Suppressor macrophage (primary cell): Measurements from ENCODE around the gene MMD2.
"Not testable (repeated sequence)": the region's sequence is repeated elsewhere in the genome, so short reads cannot be mapped to it uniquely, and the experiment has no call there.

Source experiments
- DNase-seq, 4 experiments: peaks; one replicate each; pipeline ENCODE4 v3.0.0-alpha.2; 2020 to 2022

MMD2 gene

DNA sequence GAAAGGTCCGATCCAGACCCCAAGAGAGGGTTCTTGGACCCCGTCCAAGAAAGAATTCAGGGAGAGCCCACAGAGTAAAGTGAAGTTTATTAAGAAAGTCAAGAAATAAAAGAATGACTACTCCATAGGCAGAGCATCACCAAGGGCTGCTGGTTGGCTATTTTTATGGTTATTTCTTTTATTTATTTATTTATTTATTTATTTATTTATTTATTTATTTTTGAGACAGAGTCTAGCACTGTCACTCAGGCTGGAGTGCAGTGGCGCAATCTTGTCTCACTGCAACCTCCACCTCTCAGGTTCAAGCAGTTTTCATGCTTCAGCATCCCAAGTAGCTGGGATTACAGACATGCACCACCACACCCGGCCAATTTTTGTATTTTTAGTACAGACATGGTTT lies 65.8 kb downstream of the MMD2 start:
- DNase-seq = not testable (repeated sequence)

DNA sequence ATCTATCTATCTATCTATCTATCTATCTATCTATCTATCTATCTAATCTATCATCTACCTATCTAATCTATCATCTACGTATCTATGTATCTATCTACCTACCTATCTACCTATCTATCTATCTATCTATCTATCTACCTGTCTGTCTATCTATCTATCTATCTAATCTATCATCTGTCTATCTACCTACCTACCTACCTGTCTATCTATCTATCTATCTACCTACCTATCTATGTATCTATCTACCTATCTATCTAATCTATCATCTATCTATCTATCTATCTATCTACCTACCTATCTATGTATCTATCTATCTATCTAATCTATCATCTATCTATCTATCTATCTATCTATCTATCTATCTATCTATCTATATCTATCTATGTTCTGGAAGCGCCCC lies 67.5 kb downstream of the MMD2 start:
- DNase-seq = not testable (repeated sequence)

DNA sequence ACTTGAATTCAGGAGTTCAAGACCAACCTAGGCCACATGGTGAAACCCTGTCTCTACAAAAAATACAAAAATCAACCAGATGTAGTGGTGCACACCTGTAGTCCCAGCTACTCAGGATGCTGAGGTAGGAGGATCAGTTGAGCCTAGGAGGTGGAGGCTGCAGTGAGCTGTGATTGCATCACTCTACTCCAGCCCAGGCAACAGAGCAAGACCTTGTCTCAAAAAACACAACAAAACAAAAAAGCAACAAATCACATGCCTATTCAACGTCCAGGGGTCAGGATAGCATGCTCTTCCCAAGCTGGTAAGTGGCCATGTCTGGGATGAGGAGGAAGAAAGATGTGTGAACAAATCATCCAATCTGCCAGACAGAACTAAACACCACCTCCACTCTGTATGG lies 69.3 kb downstream of the MMD2 start:
- no peak for DNase-seq

DNA sequence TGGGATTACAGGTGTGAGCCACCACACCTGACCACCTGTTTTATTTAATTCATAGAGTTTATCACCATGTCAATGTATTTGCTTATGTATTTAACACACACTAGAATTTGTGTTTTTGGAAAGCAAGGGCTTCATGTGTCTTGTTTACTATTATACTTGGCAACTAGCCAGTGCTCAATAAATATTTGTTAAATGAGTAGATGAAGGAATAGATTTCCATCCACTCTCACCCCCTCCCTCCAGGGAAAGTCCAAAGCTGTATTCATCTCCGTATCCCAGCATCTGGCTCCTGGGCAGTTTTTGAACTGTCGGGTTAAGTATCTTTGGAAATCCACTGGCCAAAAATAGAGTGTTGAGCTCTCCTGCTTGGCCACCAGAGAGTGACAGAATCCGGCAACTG lies 70.8 kb downstream of the MMD2 start:
- DNase-seq = no peak

DNA sequence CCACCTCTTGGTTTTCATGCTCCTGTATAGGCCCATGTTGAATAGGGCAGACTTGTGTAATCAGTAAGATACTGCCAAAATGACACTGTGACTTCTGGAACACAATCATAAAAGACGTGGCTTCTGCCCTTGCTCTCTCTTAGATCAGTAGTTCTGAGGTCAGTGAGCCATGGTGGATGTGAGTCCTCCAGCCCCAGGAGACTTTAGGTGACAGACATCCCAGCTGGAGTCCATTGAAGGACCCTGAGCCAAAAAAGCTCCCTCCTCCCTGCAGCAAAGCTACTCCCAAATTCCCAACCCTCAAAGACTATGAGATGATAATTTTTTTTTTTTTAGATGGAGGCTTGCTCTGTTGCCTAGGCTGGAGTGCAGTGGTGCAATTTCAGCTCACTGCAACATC lies 72.3 kb downstream of the MMD2 start:
- DNase-seq = no peak

DNA sequence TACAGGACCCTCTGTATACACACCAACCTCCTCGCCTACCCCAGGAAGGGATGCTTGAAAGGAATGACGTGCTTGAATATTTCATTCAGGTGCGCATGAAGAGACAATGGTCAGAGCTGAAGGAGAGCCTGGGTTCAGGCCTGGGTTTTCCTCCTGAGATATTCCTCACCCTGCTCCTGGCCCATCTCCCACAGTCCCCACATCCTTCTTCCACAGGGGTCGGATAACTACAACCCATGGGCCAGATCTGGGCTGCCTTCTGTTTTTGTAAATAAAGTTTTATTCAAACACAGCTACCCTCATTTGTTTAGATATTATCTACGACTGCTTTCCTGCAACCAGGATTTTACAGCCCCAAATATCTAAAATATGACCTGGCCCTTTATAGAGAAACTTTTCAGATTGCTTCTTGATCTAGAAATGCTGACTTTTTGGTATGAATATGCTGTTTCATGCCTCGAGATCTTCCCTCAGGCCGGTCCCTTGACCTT lies 73.6 kb downstream of the MMD2 start:
- no peak for DNase-seq

DNA sequence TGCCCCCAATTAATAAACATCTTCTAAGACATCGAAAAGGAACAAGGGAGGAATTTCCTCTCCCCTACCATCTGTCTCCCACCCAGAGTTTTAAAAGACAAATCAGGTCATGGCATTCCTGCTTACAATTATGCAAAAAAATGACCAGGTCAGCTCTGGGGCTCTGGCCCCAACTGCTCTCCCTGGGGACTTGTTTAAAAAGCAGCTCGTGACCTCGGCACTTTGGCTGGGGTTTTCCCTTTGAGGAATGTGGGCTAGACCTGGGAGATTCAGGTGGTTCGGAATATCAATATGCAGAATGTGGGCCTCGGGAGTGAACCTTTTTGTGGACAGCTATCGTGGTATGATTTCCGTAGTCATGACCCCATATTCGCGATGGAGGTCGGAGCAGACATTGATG lies 74.8 kb downstream of the MMD2 start:
- DNase-seq = no peak

DNA sequence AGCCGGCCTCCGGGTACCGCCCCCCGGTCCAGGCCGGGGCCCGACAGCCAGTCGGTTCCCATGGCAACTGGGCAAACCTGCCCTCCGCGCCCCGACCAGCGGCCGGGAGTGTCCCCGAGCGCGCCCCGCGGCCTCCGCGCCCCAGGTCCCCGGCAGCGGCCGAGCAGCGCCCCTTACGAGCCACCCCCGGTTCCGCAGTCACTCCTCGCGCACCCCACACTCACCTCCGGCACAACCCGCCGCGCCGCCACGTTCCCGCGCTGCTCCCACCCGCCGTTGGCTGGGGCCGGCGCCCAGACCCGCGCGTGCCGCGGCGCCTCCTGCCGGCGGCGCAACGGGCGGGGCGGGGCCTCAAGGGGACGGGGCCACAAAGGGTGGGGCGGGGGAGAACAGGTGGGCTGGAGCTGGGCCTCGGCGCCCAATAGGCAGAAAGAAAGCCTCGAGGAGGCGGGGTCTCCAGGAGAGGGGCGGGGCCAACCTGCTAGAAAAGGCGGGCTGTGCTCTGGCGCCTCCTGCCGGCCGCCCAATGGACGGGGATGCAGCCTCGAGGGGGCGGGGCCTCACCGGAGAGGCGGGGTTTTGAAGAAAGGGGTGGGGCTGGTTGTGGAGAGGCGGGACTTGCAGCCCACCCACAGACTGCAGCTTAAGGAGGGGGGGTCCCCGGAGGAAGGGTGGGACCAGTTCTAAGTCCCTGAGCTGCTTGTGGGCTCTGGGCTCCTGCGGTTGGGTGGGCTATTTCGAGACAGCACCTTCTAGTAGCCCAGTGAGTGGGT lies 75.4 kb downstream of the MMD2 start, which contains the start of gene RADIL:
TSS of gene RADIL (minus strand) at position 345 of the 773 bp plus-strand sequence. CDS start 5,577 bp downstream, outside the sequence.
- DNase-seq = peak; percentile 80 to 89 (median 82)

DNA sequence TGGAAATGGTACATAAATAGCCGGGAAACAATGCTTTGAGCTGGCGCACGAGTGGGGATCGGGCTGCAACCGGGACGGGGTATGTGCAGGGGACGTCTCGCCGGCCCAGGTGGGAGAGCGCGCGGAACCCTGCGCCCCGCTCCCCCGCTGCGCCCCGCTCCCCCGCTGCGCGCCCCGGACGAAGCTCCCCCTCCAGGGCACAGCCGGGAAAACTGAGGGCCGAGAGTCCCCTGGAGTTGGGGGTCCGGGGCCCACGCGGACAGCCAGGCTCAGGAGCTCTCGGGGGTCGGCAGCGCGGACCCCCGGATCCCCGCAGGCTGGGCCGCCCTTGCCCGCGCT lies 76.0 kb downstream of the MMD2 start:
- DNase-seq = no peak

DNA sequence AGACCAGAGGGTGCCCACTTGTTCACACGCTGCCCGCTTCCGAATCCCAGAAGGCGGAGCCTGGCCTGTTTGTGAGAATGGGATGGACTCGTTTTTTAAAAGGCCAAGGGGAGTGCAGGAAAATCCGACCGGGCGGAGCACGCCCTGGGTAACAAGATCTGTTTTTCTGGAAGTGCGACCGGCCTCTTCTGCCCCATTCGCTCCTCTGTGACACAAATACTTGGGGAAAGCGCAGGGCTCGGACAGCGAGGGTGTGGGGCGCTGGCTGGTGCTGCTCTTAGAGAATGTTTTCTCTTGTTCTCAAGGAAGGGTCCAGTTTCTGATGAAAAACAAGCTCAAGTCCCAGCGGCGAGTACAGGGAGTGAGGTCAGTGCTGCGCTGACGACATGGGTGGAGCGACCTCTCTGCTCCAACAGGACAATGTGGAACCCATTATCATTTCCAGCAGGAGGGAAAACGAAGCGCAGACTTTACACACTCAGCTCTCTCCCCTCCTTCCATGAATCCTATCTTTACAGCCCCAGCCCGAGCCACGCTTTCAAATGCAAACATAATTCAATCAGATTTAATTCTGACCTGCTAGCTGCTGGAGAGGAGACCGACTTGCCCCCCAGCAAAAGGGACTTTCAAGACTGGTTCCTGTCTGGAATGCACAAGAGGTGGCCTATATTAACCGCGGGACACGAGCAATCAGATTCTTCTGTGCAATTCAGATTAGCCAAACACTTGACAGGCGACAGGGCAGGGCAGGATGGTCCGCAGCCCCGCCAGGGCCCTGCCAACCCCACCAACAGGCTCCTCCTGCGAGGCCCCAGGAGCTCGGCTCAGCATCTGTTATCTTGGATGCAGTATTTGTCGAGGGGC lies 76.6 kb downstream of the MMD2 start:
- peak in 2 of 4 experiments; percentile 5 to 8 for DNase-seq

DNA sequence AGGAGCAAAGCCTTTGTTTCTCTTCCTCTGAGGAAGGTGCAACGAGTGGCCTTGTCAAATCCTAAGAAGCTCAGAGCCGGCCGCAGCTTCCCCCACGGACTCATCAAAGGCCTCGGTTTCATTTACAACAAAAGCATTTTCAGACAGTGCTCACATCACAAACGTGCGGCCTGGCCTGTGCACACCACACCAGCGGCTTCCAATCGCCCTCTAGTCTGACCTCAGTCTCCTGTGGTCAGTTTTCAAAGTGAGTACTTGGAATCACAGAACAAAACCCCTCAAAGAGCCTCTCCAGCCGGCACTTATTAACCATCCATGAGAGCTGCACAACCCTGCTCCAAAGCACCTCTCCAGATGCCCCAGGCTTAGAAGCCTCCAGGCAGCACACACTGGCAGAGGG lies 78.8 kb downstream of the MMD2 start:
- DNase-seq = no peak

DNA sequence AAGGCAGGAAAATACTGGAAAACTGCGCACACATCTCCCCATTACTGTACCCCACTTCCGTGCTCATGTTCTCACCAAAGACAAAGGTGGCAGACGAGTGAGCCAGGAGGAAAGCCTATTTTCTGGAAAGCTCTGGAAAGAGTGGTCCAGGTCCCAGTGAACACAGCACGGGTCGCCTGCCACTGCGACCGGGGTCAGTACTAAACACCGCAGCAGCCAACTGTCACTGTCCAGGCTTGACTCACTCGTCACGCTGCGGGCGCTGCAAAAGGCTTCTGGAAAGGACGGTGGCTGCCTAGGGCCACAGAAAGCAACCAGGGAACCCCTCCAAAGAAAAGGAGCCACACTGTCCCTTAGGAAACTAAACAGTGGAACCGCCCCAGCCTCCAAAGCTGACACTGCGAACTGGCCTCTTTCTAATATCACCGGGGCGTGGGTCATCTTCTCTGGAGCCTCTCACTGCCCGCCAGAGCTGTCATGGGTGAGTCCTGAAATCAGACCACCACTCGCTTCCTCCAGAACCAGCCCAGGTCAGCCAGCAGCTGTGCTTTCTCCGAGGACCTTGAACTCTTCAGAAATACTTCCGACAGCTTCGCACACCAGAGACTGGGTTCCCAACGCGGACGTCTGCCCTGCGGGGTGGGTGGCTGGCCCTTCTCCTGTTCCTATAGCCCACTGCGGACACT lies 79.4 kb downstream of the MMD2 start:
- DNase-seq = no peak

DNA sequence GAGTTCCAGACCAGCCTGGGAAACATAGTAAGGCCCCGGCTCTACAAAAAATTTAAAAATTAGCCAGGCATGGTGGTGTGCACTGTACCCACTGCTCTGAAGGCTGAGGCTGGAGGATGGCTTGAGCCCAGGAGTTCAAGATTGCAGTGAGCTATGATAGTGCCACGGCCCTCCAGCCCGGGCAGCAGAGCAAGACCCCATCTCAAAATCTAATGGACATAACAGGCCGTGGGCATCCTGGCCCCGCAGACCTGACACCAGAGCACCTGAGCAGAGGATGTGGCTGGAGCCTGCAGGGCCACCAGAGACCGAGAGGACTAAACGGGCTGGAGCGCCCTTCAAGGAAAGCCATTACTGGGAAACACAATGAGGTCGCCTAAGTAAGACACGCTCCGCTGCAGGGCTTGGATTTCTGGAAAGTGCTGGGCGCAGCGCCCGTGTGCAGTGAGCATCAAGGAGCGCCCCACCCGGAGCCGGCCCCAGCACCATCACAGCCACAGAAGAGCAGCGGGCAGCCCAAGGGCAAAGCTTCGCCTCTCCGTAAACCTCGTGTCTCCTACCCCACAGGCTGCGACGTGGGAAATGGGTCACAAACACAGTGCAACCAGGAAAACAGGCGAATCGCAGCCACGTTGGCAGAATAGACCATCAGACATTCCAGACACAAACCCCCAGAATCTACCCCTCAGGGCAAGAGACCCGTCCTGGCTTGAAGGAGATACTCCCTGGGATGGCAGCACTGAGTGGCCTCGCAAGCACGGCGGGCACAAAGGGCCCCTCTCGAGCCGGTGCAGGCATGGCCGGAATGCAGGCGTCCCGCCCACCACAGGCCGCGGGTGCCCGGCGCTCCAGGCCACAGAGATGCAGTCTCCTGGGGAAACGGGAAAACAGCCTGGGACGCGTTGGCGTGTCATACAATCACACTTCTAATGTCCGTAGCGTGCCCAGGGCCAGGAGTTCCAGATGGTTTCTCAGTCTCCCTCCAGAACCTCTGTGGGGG lies 80.4 kb downstream of the MMD2 start:
- no peak for DNase-seq

DNA sequence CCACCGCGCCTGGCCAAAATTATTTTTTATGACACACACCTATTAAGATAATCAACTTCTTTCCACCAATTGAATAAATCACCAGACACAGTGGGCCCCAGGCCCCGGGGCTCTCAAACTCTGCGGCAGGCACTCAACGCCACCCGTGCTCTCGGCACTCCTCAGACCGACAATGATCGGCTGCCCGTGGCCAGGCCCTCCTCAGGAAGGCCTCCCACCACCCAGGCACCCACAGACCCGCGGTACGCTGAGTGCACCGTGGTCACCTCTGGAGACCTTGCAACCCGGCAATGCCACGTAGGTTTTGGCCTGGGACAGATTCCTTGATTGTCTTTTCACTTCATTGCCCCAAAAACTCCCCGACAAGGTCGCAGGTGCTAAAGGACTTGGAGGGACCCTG lies 82.4 kb downstream of the MMD2 start:
- no peak for DNase-seq

DNA sequence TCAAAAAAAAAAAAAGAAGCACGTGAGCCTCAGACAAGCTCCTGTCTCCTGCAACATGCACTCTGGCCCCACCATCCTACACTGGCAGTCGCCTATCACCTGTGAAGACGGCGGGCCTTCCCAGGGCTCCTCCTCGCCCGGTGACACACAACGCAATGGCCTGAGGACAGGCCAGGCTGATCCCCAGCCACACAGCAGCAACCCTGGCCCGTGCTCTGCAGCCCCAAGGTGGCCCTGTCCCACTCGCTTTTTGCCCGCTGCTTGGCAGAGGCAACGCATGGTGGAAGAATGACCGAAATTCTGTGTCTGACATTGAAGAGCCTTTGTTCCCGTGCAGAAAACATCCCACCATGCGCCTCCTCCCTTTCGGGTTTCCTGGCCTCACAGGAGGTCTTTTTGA lies 83.6 kb downstream of the MMD2 start:
- DNase-seq = no peak

DNA sequence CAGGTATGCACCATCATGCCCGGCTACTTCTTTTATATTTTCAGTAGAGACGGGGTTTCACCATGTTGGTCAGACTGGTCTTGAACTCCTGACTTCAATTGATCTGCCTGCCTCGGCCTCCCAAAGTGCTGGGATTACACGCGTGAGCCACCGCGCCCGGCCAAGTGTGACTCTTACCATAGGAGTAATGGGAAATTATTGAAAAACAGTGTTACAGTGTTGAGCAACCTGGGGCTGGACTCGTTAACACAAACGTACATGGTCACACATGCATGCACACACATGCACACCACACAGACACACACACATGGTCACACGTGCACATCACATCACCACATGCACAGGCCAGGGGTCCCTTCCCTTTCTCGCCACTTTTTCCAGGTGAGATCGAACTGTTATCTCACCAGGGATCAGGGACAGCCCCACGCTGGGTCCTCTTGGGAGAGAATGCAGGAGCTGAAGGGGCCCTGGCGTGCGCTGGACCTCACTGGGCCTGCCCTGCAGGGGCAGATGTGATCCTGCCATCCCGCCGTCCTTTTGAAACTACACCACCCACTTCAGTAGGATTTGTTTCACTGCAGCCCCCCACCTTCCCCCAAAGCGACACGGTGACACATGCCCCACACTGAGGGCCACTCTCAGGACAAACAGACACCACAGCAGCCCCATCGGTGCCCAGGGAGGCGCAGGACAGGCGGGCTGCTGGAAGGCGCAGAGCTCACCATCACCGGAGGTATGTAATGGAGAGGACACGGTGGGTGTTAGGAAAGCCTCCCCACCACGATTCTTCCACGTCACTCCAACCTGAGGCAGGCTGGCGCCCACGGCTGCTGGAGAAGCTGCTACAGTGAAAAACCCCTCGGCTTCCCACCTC lies 85.7 kb downstream of the MMD2 start:
- DNase-seq = no peak

DNA sequence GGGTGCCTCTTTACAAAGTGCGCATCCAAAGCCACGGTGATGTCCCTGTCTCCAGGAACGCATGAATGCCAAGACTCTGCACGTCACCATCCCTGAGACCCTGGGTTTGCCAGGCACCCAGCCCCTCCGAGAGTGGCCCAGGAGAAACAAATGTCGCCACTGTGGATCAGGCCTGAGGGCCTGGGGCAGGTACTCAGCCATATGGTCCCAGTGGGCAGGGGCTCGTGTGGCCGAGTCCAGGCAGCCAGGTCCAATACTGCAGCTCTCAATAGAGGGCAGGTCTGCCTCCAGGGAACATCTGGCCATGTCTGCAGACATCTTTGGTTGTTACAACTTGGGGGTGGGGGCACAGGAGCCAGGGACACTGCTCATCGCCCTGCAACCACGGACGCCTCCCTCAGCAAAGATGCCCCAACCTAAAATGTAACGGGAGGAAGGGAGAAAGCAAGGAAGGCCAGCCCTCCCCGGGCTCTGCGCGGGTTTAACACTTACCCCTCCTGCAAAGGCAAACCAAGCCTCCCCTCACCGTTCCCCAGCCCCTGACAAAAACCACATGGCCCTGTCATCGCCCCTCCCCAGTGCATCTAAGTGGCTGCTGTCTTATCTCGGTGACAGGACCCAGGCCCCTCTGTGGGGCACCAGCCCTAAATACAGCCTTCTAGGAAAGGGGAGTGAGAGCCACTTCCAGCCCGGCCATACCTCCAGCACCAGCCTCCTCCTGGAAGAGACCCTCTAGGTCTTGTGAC lies 86.9 kb downstream of the MMD2 start:
- no peak for DNase-seq

DNA sequence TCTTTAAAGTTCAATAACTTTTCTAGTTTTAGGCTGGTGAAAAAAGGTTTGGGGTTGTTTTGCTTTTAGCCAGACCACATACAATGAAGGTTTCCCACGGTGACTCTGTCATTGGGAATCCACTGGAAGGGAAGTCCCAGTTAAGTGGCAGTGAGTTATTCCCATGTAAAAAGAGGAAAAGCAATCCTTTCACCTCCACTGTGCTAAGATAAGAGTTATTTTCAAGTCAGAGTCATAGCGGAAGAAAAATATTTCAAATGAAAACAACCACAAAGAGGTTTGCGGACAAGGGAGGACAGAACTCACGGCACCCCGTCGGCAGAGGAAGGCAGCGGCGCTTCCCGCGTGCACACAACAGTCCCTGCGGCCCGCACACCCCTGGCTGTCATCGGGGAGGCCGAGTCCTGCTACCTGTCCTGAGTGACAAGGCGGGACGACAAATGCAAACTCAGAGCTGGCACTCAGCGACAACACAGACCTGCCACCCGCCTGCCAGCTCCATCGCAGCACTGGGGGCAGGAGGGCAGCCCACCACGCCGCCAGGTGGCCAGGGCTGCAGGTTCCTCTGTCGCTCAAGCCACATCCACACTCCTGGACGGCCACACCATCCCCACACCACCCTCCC lies 87.8 kb downstream of the MMD2 start:
- DNase-seq = no peak

DNA sequence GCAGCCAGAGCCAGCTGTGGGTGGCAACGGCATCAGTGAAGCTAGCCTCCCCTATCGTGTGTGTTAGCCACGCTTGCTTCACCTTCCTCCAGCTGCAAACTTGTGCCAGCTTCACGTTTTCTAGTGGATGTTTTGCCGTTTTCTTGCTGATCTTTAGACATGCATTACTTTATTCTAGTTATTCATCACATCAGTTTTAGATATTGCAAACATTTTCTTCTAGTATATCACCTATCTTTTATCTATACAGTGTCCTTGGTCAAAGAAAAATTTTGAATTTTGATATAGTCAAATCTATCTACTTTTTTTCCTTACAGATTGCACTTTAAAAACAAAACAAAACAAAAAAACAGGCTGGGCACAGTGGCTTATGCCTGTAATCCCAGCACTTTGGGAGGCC lies 90.5 kb downstream of the MMD2 start:
- DNase-seq = no peak
